Ovary (tissue), 3 donors: ENCODE measurements around the gene NFIA.

Source experiments
- EP300 ChIP-seq: sonication (generic); formaldehyde crosslinking; IDR thresholded peaks from one replicate; pipeline ENCODE4 v1.6.1; 2017; ENCODE audit warnings: antibody characterized with exemption
- TF ChIP-seq, protein P1 (sequence below), 3 donors: fragments of 450-650 bp in 2 of 3; fragments of 200-600 bp in 1 of 3; IDR thresholded peaks; one replicate each; pipeline versions ENCODE4 v1.5.1 to v1.8.0; 2016 to 2022; ENCODE audit warnings: antibody characterized with exemption in 3 of 3, mild to moderate bottlenecking in 1 of 3
- donor health status: DM: no; HTN: no; CAD: no.

DNA sequence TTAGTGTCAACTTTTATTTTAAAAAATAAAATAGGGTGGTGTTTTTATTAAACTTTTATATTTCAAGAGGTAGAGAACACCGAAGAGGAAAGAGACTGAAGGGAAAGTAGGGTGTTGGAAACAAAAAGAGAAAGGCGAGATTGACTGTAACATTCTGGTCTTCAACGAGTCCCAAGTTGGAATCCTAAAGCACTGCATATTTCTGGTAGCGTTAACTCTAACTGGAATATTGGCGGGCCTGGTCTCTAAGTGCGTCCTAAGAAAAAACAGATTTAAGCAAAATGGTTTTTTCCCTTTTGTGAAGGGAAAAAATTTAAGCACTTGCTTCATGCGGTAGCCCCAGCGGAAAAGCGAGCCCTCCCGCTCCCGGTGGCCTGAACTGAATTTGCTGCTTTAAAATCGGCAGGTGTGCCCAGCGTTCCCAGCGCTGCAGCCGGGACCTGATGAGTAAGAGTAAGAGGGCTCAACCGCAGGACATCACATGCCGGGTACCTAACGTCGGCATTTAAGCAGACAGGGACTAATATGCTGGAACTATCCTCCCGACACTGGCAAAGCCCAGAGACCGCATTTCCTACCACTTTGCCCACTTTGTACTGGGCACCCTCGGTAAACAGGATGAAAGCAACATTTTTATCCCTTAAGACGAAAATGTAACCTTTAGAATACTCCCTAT lies 30.5 kb upstream of the NFIA start:
- TF ChIP-seq, protein P1, sequence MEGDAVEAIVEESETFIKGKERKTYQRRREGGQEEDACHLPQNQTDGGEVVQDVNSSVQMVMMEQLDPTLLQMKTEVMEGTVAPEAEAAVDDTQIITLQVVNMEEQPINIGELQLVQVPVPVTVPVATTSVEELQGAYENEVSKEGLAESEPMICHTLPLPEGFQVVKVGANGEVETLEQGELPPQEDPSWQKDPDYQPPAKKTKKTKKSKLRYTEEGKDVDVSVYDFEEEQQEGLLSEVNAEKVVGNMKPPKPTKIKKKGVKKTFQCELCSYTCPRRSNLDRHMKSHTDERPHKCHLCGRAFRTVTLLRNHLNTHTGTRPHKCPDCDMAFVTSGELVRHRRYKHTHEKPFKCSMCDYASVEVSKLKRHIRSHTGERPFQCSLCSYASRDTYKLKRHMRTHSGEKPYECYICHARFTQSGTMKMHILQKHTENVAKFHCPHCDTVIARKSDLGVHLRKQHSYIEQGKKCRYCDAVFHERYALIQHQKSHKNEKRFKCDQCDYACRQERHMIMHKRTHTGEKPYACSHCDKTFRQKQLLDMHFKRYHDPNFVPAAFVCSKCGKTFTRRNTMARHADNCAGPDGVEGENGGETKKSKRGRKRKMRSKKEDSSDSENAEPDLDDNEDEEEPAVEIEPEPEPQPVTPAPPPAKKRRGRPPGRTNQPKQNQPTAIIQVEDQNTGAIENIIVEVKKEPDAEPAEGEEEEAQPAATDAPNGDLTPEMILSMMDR (IDR thresholded peaks at IDR 0.05): no peak
- TF ChIP-seq EP300: no peak
